A673 (cell line): Measurements from ENCODE around the gene TMEM131L. TPM values are rescaled to one million over a fixed set of nuclear protein-coding genes. Genes with fewer than 3 reads are reported as not detected.

ENCODE experiments used
- BruUV-seq: library from RNA; stranded (reverse); fragments of 400-500 nt; replicated peaks from 2 replicates; lab custom pipeline; 2021; lab: Mats Ljungman, UMichigan
- CTCF ChIA-PET: fragments of 300-600 bp; sonication (Branson Sonifier 250); formaldehyde crosslinking; loops from one replicate; lab custom pipeline; 2022; ENCODE audit warnings: antibody characterized with exemption; lab: Charles Lee
- POLR2A ChIA-PET: fragments of 300-600 bp; sonication (Branson Sonifier 250); formaldehyde crosslinking; loops from one replicate; lab custom pipeline; 2022; ENCODE audit warnings: antibody characterized with exemption; ENCODE audit not compliant: low non-redundant PET; lab: Charles Lee
- DNase-seq: peaks from one replicate; pipeline ENCODE4 v3.0.0-alpha.2; 2015; ENCODE audit warnings: low spot score
- H3K27ac ChIP-seq: fragments of 200-600 bp; sonication (generic); 2 replicates; pipeline ENCODE4 v1.5.1; 2016; ENCODE audit warnings: mixed run types, low read depth, mild to moderate bottlenecking, mixed read lengths, antibody characterized with exemption, low read length; ENCODE audit not compliant: poor library complexity, severe bottlenecking
- H3K27me3 ChIP-seq: fragments of 200-600 bp; sonication (generic); replicated peaks from 2 replicates; pipeline ENCODE4 v1.6.1; 2017; ENCODE audit warnings: mixed run types, low read depth, mild to moderate bottlenecking, mixed read lengths, antibody characterized with exemption, low read length; ENCODE audit not compliant: insufficient read depth, poor library complexity
- H3K36me3 ChIP-seq: fragments of 200-600 bp; sonication (generic); 2 replicates; pipeline ENCODE4 v1.6.1; 2016; ENCODE audit warnings: mixed run types, mild to moderate bottlenecking, mixed read lengths, antibody characterized with exemption, low read length; ENCODE audit not compliant: insufficient read depth, poor library complexity, severe bottlenecking
- H3K4me1 ChIP-seq: fragments of 200-600 bp; sonication (generic); 2 replicates; pipeline ENCODE4 v1.6.1; 2017; ENCODE audit warnings: mixed run types, mild to moderate bottlenecking, mixed read lengths, antibody characterized with exemption, low read length; ENCODE audit not compliant: insufficient read depth, poor library complexity, severe bottlenecking
- H3K4me3 ChIP-seq: fragments of 200-600 bp; sonication (generic); 2 replicates; pipeline ENCODE4 v1.5.1; 2016; ENCODE audit warnings: low read depth, mixed run types, mild to moderate bottlenecking, mixed read lengths, low read length; ENCODE audit not compliant: poor library complexity, severe bottlenecking
- H3K9me3 ChIP-seq: fragments of 200-600 bp; sonication (generic); 2 replicates; pipeline ENCODE4 v1.6.1; 2016; ENCODE audit warnings: mixed run types, low read depth, mild to moderate bottlenecking, mixed read lengths, antibody characterized with exemption, low read length; ENCODE audit not compliant: poor library complexity, severe bottlenecking
- CTCF ChIP-seq: fragments of 300-800, 200-600 bp; sonication (generic); conservative IDR thresholded peaks from 2 replicates; pipeline ENCODE4 v1.5.1; 2017; ENCODE audit warnings: low read depth, mild to moderate bottlenecking, antibody characterized with exemption, low read length, moderate library complexity, mixed read lengths
- EZH2 ChIP-seq: fragments of 200-600 bp; sonication (generic); IDR thresholded peaks from 2 replicates; pipeline ENCODE4 v1.6.1; 2017; ENCODE audit warnings: borderline replicate concordance, low read depth, mild to moderate bottlenecking, mixed read lengths, antibody characterized with exemption, low read length; ENCODE audit not compliant: poor library complexity, severe bottlenecking
- intact Hi-C: fragments of 100-400 bp; cut with micrococcal nuclease; formaldehyde crosslinking; loops from one replicate; pipeline ENCODE4 v1.10.0; 2022; ENCODE audit not compliant: unreplicated experiment
- total RNA-seq: library from RNA; stranded (reverse); gene quantifications from 2 replicates; pipeline ENCODE4 v1.2.3, GENCODE V29; 2021

Gene TMEM131L
- total RNA-seq, 1 experiment from 2014 or later: 18.4 TPM

- DNase-seq: no peak
- Histone ChIP-seq H3K27ac (no peak overlapping the region), H3K27me3 (no peaks in the 10 kb centered on the region), H3K4me3 (no peak overlapping the region), H3K36me3 (no peaks in the 10 kb centered on the region), H3K9me3 (no peaks in the 10 kb centered on the region), H3K4me1 (peaks cover 14% of the 10 kb centered on the region)
- TF ChIP-seq EZH2 (no peak), CTCF (no peak)
- POLR2A ChIA-PET: no interaction called here
- no TSS peak for BruUV-seq
- CTCF ChIA-PET: no interaction called here
- intact Hi-C loops: no loop called here
Observed at GRCh38 chr4:153655002-153655541, 188.9 kb downstream of the TMEM131L start.

GRCh38 chr4:153655928-153656327 lies 189.8 kb downstream of the TMEM131L start:
- POLR2A ChIA-PET: no interaction called here
- Histone ChIP-seq H3K27me3 (no peaks in the 10 kb centered on the region), H3K27ac (no peak overlapping the region), H3K4me1 (peaks cover 10% of the 10 kb centered on the region), H3K9me3 (no peaks in the 10 kb centered on the region), H3K36me3 (no peaks in the 10 kb centered on the region), H3K4me3 (no peak overlapping the region)
- CTCF ChIA-PET: no interaction called here
- intact Hi-C loops: no loop called here
- DNase-seq: no peak
- BruUV-seq: no TSS peak
- TF ChIP-seq EZH2 (no peak), CTCF (no peak)

GRCh38 chr4:153661215-153661822 lies 195.2 kb downstream of the TMEM131L start:
- no peak overlapping the region for H3K4me3 ChIP-seq
- H3K27me3 ChIP-seq: no peaks in the 10 kb centered on the region
- no peak overlapping the region for H3K27ac ChIP-seq
- H3K36me3 ChIP-seq: no peaks in the 10 kb centered on the region
- no peak for TF ChIP-seq CTCF
- no peak for TF ChIP-seq EZH2
- H3K9me3 ChIP-seq: no peaks in the 10 kb centered on the region
- H3K4me1 ChIP-seq: no peaks in the 10 kb centered on the region
- intact Hi-C loops: no loop called here
- no peak for DNase-seq
- ChIA-PET CTCF (no interaction called here), POLR2A (no interaction called here)
- no TSS peak for BruUV-seq
